ENCODE measurements around the gene CMC1. TPM values are rescaled to one million over a fixed set of nuclear protein-coding genes. Genes with fewer than 3 reads are reported as not detected.
A peak's percentile ranks its signal among the peaks of the same experiment; 100 is the strongest.

CMC1 gene
- total and polyA plus RNA-seq, 9 of the 15 experiments (the other 6 are each of a cell fraction or from before 2014, with no cell fraction given), result 15.9 to 74.6 (median 48.9) TPM

DNA sequence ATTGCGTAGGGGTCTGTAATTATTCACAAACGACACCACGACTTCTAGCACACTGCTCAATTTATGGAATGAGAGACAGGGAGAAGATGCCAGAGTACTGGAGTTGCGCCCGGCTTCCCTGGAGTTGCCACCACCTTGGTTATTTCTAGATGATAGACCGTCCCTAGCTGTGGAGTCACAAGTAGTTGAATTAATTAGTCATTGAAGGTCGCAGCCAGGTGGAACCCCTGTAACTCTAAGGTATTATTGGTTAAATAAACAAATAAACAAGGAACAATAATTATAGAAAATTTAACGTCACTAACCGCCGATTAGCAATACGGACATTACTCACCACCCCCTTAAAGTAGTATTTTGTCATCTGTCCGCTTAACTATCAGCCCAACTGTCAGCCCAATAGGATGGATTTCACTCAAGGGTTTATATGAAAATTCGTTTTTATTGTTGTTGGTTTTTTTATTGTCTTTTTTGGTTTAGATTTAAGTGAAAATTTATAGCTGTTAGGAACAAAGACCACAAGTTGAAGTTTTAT lies 108.1 kb downstream of the CMC1 start (continued):
- TF ChIP-seq FOXP4 (CRISPR knock-in tag; IDR thresholded peaks at IDR 0.05; ENCODE audit: borderline replicate concordance), result 0 out of 2 replicates have a peak, but pooled peaks have one; percentile 1
- peak; percentile 3 for TF ChIP-seq MEIS2 (IDR thresholded peaks at IDR 0.05; ENCODE audit: partially characterized antibody)
- peak; percentile 83 for TF ChIP-seq HMBOX1 (IDR thresholded peaks at IDR 0.05)
- TF ChIP-seq ZC3H4 (CRISPR knock-in tag; IDR thresholded peaks at IDR 0.05; ENCODE audit: borderline replicate concordance), result peak; percentile 78; the same call in 1 of the 2 replicates
- TF ChIP-seq, protein P1, sequence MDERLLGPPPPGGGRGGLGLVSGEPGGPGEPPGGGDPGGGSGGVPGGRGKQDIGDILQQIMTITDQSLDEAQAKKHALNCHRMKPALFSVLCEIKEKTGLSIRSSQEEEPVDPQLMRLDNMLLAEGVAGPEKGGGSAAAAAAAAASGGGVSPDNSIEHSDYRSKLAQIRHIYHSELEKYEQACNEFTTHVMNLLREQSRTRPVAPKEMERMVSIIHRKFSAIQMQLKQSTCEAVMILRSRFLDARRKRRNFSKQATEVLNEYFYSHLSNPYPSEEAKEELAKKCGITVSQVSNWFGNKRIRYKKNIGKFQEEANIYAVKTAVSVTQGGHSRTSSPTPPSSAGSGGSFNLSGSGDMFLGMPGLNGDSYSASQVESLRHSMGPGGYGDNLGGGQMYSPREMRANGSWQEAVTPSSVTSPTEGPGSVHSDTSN (CRISPR knock-in tag; IDR thresholded peaks at IDR 0.05; ENCODE audit: low read depth), result no peak
- TF ChIP-seq, protein P1 (tag; conservative IDR thresholded peaks at IDR 0.05; ENCODE audit: low read depth), result 0 out of 2 replicates have a peak, but pooled peaks have one; percentile 32
- TF ChIP-seq POU5F1 (IDR thresholded peaks at IDR 0.05; ENCODE audit: borderline replicate concordance, low read depth, low read length, partially characterized antibody), result no peak
- no peak for TF ChIP-seq CEBPG (CRISPR knock-in tag; IDR thresholded peaks at IDR 0.05)
- peak in 1 of 2 experiments; percentile 32; a peak in 1 of 4 replicates for TF ChIP-seq CEBPG (tag; conservative IDR thresholded peaks at IDR 0.05 in 1 of 2, IDR thresholded peaks at IDR 0.05 in 1 of 2)
- TF ChIP-seq BRD9 (IDR thresholded peaks at IDR 0.05; ENCODE audit: low read depth, partially characterized antibody), result peak; percentile 40
- 0 out of 4 replicates have a peak, but pooled peaks of 1 of the 2 experiments have one; percentile 5 for TF ChIP-seq HDAC1 (IDR thresholded peaks at IDR 0.05)
- peak; percentile 5 for TF ChIP-seq DACH1 (IDR thresholded peaks at IDR 0.05; ENCODE audit: partially characterized antibody)
- no peak for TF ChIP-seq MAX (CRISPR knock-in tag; IDR thresholded peaks at IDR 0.05)
